Inflammatory macrophage (primary cell): ENCODE data around the gene RTP5.
"Not testable (repeated sequence)": the region's sequence is repeated elsewhere in the genome, so short reads cannot be mapped to it uniquely, and the experiment has no call there.

ENCODE experiments used
- DNase-seq, 2 donors: peaks; one replicate each; pipeline ENCODE4 v3.0.0-alpha.2; 2020 to 2022

RTP5 gene

GRCh38 chr2:241904011-241904718, 34.6 kb downstream of the RTP5 start:
- DNase-seq, result no peak

DNA sequence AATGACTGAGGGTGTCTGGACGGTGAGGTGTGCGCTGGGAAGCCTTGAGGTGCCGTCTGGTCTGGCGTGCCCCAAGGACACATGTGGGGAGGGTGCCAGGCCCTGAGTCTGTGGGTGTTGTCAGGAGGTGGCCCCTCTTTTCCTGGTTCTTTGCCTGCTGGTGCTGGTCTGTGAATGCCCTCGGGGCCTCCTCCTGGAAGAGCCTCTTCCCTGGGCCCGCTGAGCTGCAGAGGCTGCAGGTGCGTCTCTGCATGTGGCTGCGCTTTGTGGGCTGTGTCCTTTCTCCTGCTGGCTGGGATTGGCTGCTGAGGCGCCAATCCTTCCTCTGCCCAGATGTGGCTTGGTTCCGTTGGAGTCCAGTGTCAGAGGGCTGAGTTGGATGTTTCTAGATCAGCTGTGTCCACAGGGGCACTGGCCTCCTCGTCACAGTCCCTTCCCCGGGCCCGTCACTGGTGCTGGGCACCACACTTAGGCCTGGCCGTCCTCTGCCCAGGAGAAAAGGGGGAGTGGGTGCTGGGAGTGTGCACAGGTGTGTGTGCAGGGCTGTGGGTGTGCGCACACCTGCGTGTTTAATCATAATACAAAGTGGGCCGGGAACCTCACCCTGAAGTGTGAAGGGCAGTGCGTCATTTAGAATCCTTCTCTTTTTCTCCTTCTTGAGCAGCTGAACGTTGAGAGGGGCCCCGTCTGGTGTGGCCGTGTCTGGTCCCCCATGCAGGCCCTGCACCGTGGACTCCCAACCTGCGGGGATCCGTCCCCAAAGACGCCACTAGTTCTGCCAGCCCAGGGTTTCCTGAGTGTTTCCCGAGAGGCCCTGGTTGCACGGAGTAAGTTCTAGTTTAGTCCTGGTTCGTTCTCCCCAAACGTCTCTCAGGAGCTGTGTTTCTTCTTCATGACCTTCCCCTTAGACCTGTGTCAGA, 35.5 kb downstream of the RTP5 start:
- DNase-seq, result no peak

- DNase-seq, result no peak
Observed at GRCh38 chr2:241905716-241906377, 36.3 kb downstream of the RTP5 start.

DNA sequence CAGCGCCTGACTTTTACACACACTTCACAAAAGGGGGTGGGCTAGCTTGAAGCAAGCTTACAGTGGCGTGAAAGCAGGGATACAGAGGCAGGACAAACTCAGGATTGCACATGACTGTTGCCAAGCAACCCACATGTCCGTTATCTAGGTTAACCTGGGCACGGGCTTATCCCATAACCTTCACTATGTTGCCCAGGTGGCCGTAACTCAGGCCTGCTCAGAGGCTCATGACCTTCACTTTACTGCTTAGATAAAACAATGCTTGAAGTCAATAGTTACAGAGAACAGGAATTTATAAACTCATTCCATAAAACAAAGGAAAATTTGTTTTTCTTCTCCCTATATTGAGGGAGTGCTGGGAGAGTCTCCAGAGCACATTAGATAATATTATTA, 36.8 kb downstream of the RTP5 start:
- not testable (repeated sequence) for DNase-seq

GRCh38 chr2:241906826-241907570, 37.5 kb downstream of the RTP5 start:
- no peak for DNase-seq

DNA sequence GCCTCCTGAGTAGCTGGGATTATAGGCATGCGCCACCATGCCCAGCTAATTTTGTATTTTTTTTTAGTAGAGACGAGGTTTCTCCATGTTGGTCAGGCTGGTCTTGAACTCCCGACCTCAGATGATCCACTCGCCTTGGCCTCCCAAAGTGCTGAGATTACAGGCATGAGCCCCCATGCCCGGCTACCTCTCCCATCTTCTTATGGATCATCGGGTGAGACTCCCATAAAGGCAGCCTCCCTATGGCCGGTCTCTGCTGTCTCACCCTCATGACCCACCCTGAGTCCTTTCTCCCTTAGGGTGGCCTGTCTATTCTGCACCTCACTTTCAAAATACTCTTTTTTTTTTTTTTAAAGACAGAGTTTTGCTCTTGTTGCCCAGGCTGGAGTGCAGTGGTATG, 38.3 kb downstream of the RTP5 start:
- DNase-seq, result not testable (repeated sequence)

DNA sequence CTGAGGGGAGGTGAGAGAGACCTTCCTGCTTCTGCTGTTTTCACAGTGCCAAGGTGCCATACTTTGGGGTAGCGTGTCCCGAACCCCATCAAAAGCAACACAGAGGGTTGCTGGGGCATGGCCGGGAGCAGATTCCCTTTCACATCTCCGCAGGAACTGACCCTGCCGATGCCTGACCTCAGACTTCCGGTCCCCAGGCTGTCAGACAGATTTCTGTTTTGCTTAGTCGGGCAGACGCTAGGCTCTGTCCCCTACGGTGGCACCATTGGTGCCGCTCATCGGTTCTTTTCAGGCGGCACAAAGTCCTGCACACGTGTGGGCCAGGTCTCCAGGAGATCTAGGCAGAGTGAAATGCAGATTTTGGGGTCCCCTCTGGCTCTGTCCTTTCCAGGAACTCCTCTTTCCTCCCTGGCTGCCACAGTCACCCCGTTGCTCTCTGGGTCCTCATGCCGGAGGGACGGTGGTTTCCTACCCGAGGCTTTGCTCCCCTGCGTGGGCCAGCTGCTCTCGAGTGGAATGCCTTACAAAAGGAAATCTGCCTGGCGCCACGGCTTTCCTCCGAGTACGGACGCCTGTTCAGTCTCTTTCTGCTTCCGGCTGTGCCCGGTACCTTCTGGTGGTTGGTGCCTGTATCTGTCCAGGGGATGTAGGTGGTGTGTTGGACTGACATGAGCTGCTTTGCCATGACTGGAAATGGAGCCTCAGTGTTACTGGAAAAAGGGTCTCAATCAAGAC, 39.3 kb downstream of the RTP5 start:
- DNase-seq, result no peak

DNA sequence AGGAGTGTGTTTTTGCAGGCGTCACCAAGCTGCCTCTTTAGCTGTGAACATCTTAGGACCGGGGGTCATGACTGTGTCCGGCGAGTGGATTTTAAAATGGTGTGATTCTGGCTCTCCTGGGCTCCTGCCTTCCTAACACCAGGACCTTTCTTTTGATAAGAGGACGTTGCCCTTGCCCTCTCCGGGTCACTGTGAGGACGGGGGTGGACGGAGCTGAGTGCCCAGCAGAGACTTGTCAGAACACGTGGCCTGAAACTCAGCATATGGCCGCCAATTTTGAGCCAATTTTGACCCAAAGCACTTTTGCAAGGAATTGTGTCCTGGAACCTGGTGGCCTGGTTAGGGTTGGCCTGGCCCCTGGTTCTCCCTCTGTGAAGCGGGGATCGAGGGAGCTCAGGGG, 40.2 kb downstream of the RTP5 start:
- no peak for DNase-seq

DNA sequence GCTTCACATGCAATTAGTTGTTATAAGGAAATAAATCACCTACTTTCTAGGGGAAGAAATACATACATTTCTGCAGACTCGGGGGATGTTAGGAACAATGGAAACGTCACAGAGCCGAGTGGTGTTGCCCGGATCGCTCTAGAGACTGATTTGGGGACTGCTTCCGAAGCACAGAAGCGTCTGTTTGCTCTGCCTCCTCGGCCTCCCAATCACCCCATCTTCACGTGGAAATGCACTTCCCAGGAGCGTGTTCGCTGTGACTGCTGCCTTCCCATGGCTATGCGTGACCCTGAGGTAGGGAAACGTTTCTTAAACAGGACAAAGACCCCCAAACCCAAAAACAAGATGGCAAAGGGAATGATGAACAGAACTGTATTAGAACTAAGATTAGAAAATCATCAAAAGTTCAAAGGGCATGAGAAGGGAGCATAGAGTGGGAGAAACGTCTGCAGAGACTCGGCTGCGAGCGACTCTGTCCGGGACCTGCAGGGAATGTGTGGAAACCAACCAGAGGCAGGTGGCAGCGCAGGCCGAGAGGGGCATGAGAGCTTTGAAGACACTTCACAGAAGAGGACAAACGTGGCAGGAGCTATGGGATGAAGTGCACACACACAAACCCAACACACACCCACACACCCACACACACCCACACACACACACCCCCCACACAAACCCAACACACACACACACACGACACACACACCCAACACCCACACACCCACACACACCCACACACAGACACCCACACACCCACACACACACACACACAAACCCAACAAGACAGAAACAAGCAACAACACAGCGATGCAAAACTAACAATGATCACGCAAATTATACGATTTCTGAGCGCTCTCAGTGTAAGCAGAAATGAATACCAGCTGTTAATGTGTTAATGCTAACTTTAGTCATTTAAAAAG, 41.3 kb downstream of the RTP5 start:
- no peak for DNase-seq

GRCh38 chr2:241911551-241911950, 42.0 kb downstream of the RTP5 start:
- no peak for DNase-seq

GRCh38 chr2:241912021-241912555, 42.6 kb downstream of the RTP5 start:
- no peak for DNase-seq

DNA sequence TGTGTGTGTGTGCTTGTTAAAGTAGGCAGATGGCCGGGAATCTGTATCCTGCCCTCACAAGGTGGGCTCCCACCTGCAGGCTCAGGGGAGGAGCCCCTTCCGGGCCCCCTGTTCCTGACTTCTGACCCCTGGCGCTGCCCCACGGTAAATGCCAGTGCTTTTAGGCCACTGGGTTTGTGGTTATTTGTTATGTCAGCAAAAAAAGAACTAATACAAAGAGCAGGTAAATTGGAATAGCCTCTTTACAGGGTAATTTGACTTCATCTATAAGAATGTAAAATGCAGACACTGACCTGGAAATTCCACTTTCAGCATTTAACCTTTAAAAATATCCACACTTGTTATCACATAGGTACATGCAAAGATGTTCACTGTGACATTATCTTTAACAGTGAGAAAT, 44.2 kb downstream of the RTP5 start:
- DNase-seq, result no peak

DNA sequence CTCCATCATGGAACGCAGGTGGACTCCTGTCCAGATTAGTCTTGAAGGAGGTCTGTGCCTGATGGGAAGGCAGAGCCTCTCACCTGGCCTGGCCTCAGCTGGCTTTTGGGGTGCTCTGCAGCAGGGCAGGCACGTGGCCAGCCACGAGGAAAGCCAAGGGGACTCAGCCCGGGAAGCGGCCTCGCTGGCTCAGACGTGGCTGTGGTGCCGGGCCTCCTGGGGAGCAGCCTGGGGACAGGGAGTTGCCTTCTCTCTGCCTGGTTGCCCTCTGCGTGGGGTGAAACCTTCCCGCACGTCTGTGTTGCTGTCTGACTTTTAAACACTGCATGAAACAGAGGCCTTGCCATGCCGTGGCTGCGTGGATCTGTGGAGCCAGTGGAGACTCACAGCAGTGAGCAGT, 45.0 kb downstream of the RTP5 start:
- DNase-seq, result no peak

GRCh38 chr2:241921631-241922030, 52.1 kb downstream of the RTP5 start:
- not testable (repeated sequence) for DNase-seq

DNA sequence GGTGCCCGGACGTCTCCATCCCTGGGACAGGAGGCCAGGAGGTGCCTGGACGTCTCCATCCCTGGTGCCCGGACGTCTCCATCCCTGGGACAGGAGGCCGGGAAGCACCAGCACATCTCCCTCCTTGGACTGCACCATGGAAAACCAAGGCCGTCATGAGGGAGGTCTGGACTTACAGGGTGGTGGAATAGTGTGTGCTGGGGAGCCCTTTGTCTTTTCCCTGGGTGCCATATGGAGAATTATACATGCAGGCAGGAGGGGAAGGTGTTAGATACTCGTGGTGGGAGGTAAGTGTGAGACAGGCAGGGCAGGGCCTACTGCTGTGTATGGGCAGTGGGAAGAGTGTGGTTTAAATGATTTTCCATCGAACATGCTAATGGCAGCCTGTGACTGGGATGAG, 52.9 kb downstream of the RTP5 start:
- no peak for DNase-seq

GRCh38 chr2:241922816-241923601, 53.5 kb downstream of the RTP5 start:
- not testable (repeated sequence) for DNase-seq
